Measurements from ENCODE around the gene COX4I1. TPM values are rescaled to one million over a fixed set of nuclear protein-coding genes. Genes with fewer than 3 reads are reported as not detected.

COX4I1 gene
- polyA plus RNA-seq, 1 experiment, result 828 TPM

DNA sequence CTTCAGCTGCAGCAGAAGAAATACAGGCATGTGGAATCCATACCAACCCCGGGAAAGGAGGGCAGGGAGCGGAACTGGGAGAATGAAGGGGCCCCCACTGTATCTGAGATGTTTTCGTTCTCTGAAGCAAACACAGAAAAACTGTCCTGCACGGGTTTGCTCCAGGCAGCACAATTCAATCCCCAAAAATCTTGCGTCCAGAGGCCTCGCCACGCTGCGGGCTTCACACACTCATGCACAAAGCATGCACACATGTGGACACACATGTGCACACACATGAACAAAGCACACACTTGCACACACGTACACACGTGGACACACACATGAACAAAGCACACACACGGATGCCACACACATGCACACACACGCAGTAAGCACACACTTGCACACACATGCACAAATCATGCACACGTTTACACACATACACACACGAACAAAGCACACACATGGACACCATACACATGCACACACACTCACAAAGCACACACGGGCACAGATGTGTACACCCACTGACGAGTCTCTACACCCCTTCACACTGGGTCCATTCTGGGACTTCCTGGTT, 27.3 kb downstream of the COX4I1 start:
- POLR2A ChIA-PET, result no interaction called here
- CTCF ChIA-PET, result no interaction called here

DNA sequence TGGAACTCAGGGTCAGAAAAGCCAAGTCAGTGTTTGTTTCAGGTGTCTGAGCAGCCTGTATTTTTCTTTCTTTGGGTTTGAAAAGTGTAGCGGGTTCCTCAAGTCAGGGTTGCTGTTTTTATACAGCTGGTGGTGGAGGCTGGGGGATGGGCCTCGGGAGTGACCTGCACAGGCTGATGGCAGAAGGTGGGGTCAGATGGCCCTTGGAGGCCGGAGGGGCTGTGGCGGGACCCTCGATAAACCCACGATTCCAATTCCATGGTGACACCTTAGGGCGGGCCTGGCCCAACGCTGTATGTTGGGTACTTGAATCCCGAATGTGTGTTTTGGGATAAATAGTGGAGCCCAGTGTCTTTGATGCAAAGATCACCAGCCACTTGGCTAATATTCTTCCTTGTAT, 28.7 kb downstream of the COX4I1 start:
- no peak for DNase-seq (ENCODE audit: low read depth, low spot score)
- ChIA-PET CTCF (no interaction called here), POLR2A (no interaction called here)
- Histone ChIP-seq H3K27ac (ENCODE audit: low read depth, low read length) (no peak overlapping the region), H3K27me3 (ENCODE audit: control insufficient read depth, insufficient read depth, low read length) (peaks cover 31% of the 10 kb centered on the region), H3K4me3 (ENCODE audit: low read depth, low read length) (no peak overlapping the region), H3K9me3 (ENCODE audit: control insufficient read depth, insufficient read depth, low read length) (peaks cover 13% of the 10 kb centered on the region)
- TF ChIP-seq, protein P1, sequence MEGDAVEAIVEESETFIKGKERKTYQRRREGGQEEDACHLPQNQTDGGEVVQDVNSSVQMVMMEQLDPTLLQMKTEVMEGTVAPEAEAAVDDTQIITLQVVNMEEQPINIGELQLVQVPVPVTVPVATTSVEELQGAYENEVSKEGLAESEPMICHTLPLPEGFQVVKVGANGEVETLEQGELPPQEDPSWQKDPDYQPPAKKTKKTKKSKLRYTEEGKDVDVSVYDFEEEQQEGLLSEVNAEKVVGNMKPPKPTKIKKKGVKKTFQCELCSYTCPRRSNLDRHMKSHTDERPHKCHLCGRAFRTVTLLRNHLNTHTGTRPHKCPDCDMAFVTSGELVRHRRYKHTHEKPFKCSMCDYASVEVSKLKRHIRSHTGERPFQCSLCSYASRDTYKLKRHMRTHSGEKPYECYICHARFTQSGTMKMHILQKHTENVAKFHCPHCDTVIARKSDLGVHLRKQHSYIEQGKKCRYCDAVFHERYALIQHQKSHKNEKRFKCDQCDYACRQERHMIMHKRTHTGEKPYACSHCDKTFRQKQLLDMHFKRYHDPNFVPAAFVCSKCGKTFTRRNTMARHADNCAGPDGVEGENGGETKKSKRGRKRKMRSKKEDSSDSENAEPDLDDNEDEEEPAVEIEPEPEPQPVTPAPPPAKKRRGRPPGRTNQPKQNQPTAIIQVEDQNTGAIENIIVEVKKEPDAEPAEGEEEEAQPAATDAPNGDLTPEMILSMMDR (IDR thresholded peaks at IDR 0.05; ENCODE audit: low read depth, low read length), result no peak

More for the DNA sequence above, 27.3 kb downstream of the COX4I1 start:
- peaks cover 7% of the 10 kb centered on the region; the same call in 1 of the 2 replicates for H3K9me3 ChIP-seq (ENCODE audit: control insufficient read depth, insufficient read depth, low read length)
- TF ChIP-seq, protein P1 (IDR thresholded peaks at IDR 0.05; ENCODE audit: low read depth, low read length), result no peak
- no peak overlapping the region for H3K27ac ChIP-seq (ENCODE audit: low read depth, low read length)
- peaks cover 25% of the 10 kb centered on the region for H3K27me3 ChIP-seq (ENCODE audit: control insufficient read depth, insufficient read depth, low read length)
- no peak overlapping the region for H3K4me3 ChIP-seq (ENCODE audit: low read depth, low read length)
- no peak for DNase-seq (ENCODE audit: low read depth, low spot score)

DNA sequence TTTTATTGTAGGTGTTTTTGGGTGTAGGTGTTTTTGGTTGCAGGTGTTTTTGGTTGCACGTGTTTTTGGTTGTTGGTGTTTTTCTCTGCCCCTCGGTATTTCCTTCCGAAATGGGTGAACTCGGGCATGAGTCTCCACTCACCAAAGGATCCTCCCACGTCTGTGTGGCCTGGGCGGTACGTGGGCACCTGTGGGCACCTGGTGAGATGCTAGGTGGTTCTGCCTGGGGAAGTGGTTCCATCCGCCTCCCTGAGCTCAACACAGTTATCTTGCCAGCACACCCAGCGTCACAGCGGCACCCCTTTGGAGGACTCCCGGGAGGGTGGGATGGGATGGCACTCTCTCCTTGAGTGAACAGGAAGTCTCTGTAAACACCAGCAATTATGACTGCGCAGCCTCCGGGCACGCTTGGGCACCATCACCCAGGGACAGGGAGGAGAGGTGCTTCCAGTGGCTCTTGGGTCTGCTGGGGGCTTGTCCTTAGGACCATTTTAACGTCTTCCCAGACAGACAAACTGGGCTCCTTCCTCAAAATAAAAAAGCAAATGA, 29.8 kb downstream of the COX4I1 start:
- Histone ChIP-seq H3K27me3 (ENCODE audit: control insufficient read depth, insufficient read depth, low read length) (peaks cover 32% of the 10 kb centered on the region), H3K27ac (ENCODE audit: low read depth, low read length) (no peak overlapping the region), H3K4me3 (ENCODE audit: low read depth, low read length) (no peak overlapping the region), H3K9me3 (ENCODE audit: control insufficient read depth, insufficient read depth, low read length) (peaks cover 20% of the 10 kb centered on the region)
- DNase-seq (ENCODE audit: low read depth, low spot score), result no peak
- ChIA-PET CTCF (no interaction called here), POLR2A (no interaction called here)
- TF ChIP-seq, protein P1 (IDR thresholded peaks at IDR 0.05; ENCODE audit: low read depth, low read length), result no peak

DNA sequence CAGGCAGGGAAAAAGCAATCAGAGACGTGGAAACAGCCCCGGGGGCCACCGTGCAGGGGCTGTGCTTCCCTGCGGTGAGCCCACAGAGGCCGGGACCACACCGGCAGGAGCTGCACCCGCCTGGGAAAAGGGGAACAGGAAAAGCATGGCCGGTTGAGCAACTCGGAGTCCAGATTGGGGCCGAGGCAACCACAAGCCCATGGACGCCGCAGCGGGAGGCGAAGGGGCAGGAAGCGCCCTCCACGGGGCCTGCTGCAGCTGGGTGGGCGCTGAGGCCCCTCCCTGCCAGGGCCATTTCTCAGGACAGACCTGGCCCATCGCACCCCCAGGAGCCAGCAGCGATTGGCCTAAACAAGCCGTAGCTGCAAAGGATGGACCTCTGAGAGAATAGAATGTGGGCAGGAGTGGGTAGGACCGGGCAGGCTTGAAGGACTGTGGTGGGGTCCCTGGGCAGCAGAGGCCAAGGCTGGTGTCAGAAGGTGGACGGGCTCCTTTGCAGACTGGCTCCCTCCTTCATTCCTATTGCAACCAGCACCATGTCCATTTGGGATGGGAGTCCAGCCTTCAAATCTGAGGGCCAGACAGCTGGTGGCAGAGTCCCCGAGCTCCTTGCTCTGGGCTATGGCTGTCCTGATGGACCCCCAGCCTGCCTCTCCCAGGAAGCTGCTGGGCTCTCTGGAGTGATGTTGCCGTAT, 30.4 kb downstream of the COX4I1 start:
- Histone ChIP-seq H3K27me3 (ENCODE audit: control insufficient read depth, insufficient read depth, low read length) (peaks cover 36% of the 10 kb centered on the region), H3K27ac (ENCODE audit: low read depth, low read length) (no peak overlapping the region), H3K4me3 (ENCODE audit: low read depth, low read length) (no peak overlapping the region), H3K9me3 (ENCODE audit: control insufficient read depth, insufficient read depth, low read length) (peaks cover 20% of the 10 kb centered on the region)
- TF ChIP-seq, protein P1 (IDR thresholded peaks at IDR 0.05; ENCODE audit: low read depth, low read length), result no peak
- POLR2A ChIA-PET, result no interaction called here
- CTCF ChIA-PET, result interaction anchor here (0.6 kb wide), 1 partner anchor 9 kb away, joined by 3 read pairs; no protein-coding TSS in a partner anchor
- no peak for DNase-seq (ENCODE audit: low read depth, low spot score)

DNA sequence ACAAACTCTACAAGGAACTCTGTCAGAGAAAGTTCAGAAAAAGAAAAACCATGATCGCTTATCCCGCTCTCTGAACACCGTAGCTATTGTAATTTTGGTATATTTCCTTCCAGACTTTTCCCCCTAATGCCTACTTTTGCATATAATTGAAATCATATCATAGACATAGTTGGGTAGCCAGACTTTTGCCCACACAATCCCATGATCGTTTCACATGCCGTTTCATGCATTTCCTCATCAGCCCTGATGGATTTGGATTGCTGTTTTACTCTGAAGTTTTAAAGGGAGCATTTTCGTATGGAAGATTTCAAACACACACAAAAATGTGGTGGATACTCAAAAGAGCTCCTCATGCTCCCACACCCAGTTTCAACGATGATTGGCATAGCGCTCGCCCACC, 31.3 kb downstream of the COX4I1 start:
- Histone ChIP-seq H3K27ac (ENCODE audit: low read depth, low read length) (no peak overlapping the region), H3K9me3 (ENCODE audit: control insufficient read depth, insufficient read depth, low read length) (peaks cover 23% of the 10 kb centered on the region), H3K4me3 (ENCODE audit: low read depth, low read length) (no peak overlapping the region), H3K27me3 (ENCODE audit: control insufficient read depth, insufficient read depth, low read length) (peaks cover 45% of the 10 kb centered on the region)
- TF ChIP-seq, protein P1 (IDR thresholded peaks at IDR 0.05; ENCODE audit: low read depth, low read length), result no peak
- no peak for DNase-seq (ENCODE audit: low read depth, low spot score)
- ChIA-PET POLR2A (no interaction called here), CTCF (interaction anchor here (0.6 kb wide), 1 partner anchor 10 kb away, joined by 3 read pairs; no protein-coding TSS in a partner anchor)
